Fibroblast of villous mesenchyme (primary cell): ENCODE data around the gene PRKAB2. TPM values are rescaled to one million over a fixed set of nuclear protein-coding genes. Genes with fewer than 3 reads are reported as not detected.

Experiments used
- DNase-seq: peaks from one replicate; pipeline ENCODE4 v3.0.0-alpha.2; 2010; ENCODE audit warnings: low read depth
- H3K4me3 ChIP-seq: 2 replicates; pipeline ENCODE4 v1.5.1; 2011; ENCODE audit warnings: low read depth, mild to moderate bottlenecking, low read length
- CTCF ChIP-seq: IDR thresholded peaks from 2 replicates; pipeline ENCODE4 v1.5.1; 2012; ENCODE audit warnings: low read depth, mild to moderate bottlenecking, low read length; ENCODE audit not compliant: insufficient read depth
- total RNA-seq: library from RNA; depleted of rRNA; stranded (reverse); fragments of >200 nt; gene quantifications from 2 replicates; pipeline ENCODE4 v1.2.3, GENCODE V29; 2012

The PRKAB2 gene
- total RNA-seq, 1 donor: 15.5 TPM

GRCh38 chr1:147177611-147178380, 5.5 kb upstream of the PRKAB2 start:
- no peak overlapping the region for H3K4me3 ChIP-seq
- DNase-seq: peak; percentile 73
- no peak for TF ChIP-seq CTCF

GRCh38 chr1:147171399-147172167, 687 bp downstream of the PRKAB2 start:
- no peak for DNase-seq
- no peak for TF ChIP-seq CTCF
- H3K4me3 ChIP-seq: peak overlapping the region; percentile 91

GRCh38 chr1:147169840-147170674, 2.2 kb downstream of the PRKAB2 start:
- TF ChIP-seq CTCF: no peak
- H3K4me3 ChIP-seq: peak overlapping the region; percentile 91
- no peak for DNase-seq

GRCh38 chr1:147169171-147169570, 3.1 kb downstream of the PRKAB2 start:
- H3K4me3 ChIP-seq: no peak overlapping the region
- TF ChIP-seq CTCF: no peak
- DNase-seq: no peak

- DNase-seq: peak; percentile 82
- TF ChIP-seq CTCF: no peak
- no peak overlapping the region for H3K4me3 ChIP-seq
These were observed 3.6 kb downstream of the PRKAB2 start for GRCh38 chr1:147168626-147169058.

GRCh38 chr1:147167365-147167764, 4.9 kb downstream of the PRKAB2 start:
- no peak for TF ChIP-seq CTCF
- H3K4me3 ChIP-seq: no peak overlapping the region
- DNase-seq: peak; percentile 97
